Measurements from ENCODE around the gene GUCY2D.
"Not testable (repeated sequence)": the region's sequence is repeated elsewhere in the genome, so short reads cannot be mapped to it uniquely, and the experiment has no call there.

Gene GUCY2D

DNA sequence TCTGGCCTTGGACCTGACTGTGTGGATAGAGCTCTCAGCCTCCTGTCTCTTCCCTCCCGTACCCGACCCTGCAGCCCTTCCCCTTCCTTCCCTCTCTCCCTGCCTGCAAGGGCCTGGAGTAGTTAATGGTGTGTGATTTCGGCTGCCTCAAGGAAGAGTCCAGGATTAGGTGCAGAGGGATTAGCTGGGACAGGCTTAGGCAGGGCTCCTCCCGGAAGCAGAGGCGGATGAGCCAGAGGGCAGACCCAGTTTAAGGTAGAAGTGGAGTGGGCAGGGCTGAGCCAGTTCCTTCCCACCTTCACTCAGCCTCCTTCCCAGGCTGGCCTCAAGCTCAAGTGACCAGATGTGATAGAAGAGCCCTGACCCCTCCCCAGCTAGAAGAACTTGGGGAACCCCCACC, 16.8 kb downstream of the GUCY2D start:
- Mint-ChIP-seq H3K4me3 (no peak overlapping the region), H3K27me3 (peaks cover 21% of the 10 kb centered on the region), H3K27ac (peak overlapping the region; percentile 43), H3K36me3 (ENCODE audit: low read depth) (no peaks in the 10 kb centered on the region), H3K9me3 (no peaks in the 10 kb centered on the region), H3K4me1 (peaks cover 28% of the 10 kb centered on the region)
- no peak for ATAC-seq
- no peak for DNase-seq

DNA sequence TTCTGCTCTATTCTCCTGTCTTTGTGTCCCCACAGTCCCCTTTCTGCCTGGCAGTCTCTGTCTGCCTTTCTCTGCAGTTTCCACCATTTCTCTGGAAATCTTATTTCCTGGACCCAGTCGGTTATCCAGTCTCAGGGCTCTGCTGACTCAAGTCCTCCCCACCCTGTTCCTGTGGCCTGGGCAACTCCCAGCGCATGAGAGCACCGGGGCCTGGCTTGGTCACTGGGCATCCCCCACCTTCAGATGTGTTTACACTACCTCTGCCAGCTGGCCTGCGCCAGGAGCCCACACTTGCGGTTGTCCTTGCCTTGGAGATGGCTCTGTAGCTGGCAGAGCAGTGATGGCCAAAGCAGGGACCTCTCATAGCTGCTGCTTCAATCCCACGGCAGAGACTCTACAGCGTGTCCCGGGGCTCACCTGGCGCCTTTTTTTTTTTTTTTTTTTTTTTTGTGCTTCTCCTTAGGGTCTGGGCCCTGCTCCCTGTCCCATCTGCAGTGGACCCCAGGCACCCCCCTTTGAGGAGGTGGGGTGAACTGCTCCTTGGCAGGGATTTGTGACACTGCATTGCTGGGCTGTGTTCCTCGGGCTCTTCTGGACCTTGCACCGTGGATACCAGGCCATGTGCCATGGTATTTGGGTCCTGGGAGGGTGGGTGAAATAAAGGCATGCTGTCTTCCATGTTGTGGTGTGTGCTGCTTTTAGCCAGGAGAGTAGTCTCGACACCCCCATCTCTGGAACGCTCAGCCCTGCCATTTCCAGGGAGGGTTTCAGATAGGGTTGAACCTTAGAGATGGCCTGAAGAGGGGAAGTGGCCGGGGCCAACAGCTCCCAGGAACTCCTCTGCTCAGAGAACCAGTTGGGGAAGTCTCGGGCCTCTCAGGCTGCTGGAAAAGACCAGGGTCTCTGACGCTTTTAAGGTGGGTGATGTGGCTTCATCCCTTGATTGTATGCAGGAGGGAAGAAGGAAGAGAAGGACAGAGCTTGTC, 17.5 kb downstream of the GUCY2D start:
- Mint-ChIP-seq H3K4me3 (no peak overlapping the region), H3K27me3 (peaks cover 17% of the 10 kb centered on the region), H3K4me1 (peaks cover 28% of the 10 kb centered on the region), H3K9me3 (no peaks in the 10 kb centered on the region), H3K27ac (peak overlapping the region; percentile 43), H3K36me3 (ENCODE audit: low read depth) (no peaks in the 10 kb centered on the region)
- peak; percentile 28 for DNase-seq
- peak; percentile 61 for ATAC-seq

DNA sequence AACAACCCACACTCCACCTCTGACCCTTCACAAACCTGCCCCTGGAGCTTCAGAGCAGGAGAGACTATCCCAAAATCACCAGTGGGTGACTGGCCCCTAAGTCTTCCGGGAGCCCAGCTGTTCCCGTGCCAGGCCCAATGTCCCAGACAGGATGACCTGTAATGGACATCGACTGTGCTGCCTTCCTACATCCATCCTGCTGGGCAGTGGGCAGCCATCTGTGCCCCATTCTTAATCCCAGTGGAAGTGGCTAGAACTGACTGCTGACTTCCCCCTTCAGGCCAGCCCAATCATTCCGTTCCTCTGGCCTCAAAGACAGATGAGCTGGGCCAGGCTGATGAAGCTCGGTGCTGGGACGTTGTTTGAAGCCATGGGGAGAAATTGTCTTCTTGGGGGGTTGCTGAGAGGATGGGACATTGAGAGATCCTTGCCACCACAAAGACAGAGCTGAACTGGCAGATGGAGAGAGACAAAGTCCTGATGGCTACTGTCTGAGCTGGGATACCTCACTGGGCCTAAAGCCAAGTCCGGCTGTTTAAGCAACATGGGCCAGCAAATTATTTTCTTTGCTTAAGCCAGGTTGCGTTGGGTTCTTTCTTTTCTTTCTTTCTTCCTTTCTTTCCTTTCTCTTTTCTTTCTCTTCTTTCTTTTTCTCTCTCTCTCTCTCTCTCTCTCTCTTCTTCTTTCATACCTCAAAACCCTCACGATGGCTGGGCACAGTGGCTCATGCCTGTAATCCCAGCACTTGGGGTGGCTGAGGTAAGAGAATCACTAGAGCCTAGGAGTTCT, 18.6 kb downstream of the GUCY2D start:
- no peak overlapping the region for H3K4me3 Mint-ChIP-seq
- no peaks in the 10 kb centered on the region for H3K36me3 Mint-ChIP-seq (ENCODE audit: low read depth)
- no peak for ATAC-seq
- peaks cover 14% of the 10 kb centered on the region for H3K27me3 Mint-ChIP-seq
- no peak for DNase-seq
- peaks cover 28% of the 10 kb centered on the region for H3K4me1 Mint-ChIP-seq
- no peaks in the 10 kb centered on the region for H3K9me3 Mint-ChIP-seq
- no peak overlapping the region for H3K27ac Mint-ChIP-seq

DNA sequence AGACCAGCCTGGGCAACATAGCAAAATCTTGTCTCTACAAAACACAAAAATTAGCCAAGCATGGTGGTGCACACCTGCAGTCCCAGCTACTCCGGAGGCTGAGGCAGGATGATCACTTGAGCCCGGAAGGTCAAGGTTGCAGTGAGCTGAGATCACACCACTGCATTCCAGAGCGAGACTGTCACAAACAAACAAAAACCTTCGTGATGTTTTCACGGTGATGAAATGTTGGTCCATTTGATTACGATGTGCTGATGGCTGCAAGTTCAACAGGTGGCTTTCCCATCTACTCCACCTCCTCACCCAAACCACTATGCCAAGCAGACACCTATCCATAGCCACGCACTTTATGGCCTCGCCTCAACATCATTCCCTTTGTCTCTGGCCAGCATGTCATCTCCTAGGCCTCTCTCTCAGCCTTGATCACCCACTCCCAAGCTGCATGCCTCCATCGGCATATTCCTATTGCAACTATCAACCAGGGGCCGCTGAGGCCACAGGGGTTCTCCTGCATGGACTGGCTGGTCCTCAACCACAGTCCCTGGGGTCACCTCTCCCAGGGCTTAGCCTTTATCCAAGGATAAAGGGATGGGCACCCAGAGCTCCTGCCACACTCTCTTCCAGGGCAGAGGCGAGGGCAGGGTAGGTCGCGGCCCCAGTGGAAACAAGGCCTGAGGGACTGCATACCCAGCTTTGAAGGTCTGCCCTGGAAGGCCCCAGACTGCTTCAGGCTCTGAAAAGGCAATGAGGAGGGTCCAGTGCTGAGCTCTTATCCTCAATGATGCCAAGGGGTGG, 19.3 kb downstream of the GUCY2D start:
- no peak for ATAC-seq
- H3K9me3 Mint-ChIP-seq = no peaks in the 10 kb centered on the region
- H3K27ac Mint-ChIP-seq = no peak overlapping the region
- peaks cover 9% of the 10 kb centered on the region for H3K27me3 Mint-ChIP-seq
- no peak overlapping the region for H3K4me3 Mint-ChIP-seq
- DNase-seq = no peak
- no peaks in the 10 kb centered on the region for H3K36me3 Mint-ChIP-seq (ENCODE audit: low read depth)
- H3K4me1 Mint-ChIP-seq = peaks cover 22% of the 10 kb centered on the region

DNA sequence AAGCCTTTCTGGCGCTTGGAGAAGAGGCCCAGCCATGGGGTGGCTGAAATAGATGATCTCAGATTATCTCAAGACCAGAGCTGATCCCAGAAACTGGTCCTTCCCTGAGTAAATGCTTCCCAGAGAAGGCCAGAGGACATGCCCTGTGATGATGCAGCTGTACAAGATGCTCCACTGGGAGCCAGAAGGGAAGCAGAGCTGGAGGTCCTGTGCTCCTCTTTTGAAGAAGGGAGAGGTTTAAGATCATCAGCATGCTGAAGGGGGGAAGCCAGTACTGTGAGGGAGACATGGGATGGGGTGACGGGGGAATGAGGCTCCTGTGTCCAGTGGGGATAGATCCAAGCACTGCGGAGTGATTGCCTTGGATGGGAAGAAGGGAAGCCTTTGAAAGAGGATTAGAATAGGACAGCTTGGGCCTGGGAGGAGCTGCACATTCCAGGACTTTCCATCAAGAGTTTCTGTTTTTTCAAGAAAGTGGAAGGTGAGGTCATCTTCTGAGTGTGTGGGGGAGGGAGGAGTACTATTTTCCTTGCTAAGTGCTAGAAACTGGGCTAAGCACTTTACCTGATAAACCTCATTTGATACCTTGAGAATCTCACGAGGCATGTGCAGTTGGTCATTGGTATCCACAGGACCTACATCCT, 20.1 kb downstream of the GUCY2D start:
- no peak for ATAC-seq
- Mint-ChIP-seq H3K9me3 (no peaks in the 10 kb centered on the region), H3K27me3 (peaks cover 13% of the 10 kb centered on the region), H3K36me3 (ENCODE audit: low read depth) (no peaks in the 10 kb centered on the region), H3K4me1 (peaks cover 17% of the 10 kb centered on the region), H3K4me3 (no peak overlapping the region), H3K27ac (no peak overlapping the region)
- no peak for DNase-seq

DNA sequence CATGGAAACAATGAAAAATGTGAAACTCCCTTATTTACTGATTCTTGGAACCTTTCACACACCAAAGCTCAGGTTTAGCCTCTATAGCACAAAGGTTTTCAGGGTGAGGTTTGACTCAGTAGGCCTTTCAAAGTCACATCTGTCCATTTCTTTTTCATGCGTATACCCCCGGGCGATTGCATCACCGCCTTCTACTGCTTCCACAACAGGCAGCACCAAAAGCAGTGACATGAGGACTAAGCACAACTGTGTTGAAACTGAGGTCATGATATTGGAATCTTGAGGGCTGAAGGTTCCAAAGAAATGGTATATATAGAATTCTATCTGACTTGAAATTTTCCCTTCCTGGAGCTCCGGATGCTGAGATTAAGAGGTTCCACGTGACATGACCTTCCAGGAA, 21.7 kb downstream of the GUCY2D start:
- DNase-seq; ATAC-seq; H3K4me3 Mint-ChIP-seq; H3K4me1 Mint-ChIP-seq; H3K9me3 Mint-ChIP-seq; H3K36me3 Mint-ChIP-seq (ENCODE audit: low read depth); H3K27ac Mint-ChIP-seq: not testable (repeated sequence)
- H3K27me3 Mint-ChIP-seq = peaks cover 25% of the 10 kb centered on the region

DNA sequence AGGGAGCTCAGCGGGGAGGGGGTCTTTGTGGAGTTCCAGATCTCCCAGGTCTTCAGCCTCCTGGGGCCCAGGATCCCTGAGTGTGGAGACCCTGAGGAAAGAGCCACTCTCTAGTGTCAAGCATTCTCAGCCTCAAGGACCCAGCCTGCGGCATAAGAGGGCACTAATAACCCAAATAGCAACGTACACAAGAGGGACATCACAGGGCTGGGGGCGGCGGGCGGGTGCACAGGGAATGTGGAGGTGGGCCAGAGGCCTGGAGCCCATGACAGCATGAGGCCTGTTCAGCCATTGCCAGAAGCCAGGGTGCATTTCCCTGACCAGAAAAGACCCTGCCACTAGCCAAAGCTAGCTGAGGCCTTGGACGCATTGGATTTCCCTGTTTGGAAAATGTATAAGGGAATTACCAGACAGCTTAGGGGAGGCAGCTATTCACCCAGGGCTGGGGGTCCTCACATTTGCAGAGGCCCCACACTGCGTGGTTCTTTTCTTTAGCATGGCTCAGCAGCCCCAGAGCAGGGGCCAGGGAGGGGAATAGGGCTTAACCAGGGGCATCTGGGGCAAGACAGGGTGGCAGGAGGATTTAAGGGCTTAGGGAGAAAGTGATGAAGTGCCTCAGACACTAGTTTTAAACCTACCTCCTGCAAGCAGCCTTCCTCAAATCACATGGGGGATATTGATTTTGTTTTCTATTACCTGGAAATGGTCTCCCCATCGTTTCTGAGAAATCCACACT, 22.9 kb downstream of the GUCY2D start:
- no peaks in the 10 kb centered on the region for H3K36me3 Mint-ChIP-seq (ENCODE audit: low read depth)
- no peak overlapping the region for H3K4me3 Mint-ChIP-seq
- no peak for ATAC-seq
- no peak for DNase-seq
- no peaks in the 10 kb centered on the region for H3K4me1 Mint-ChIP-seq
- H3K27me3 Mint-ChIP-seq = peaks cover 22% of the 10 kb centered on the region
- no peak overlapping the region for H3K27ac Mint-ChIP-seq
- H3K9me3 Mint-ChIP-seq = no peaks in the 10 kb centered on the region

DNA sequence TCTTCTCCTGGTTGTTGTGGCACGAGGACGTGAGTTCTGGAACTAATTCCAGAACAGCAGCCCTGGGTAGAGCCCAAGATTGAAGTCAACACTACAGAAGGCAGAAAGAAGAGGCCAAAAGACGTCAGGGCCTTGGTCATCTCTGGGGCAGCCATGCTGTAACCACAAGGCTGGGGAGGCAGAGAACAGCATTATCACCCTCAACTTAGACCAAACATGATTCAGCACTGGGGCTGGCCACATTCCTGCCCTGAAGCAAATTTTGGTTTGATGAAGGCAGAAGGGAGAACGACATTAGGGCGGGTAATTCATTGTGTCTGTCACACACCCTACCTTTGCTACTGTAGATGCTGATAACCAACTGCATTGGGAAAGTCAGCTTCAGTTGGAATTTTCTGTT, 26.7 kb downstream of the GUCY2D start:
- H3K4me3 Mint-ChIP-seq = no peak overlapping the region
- ATAC-seq (no peak), DNase-seq (no peak)
- H3K4me1 Mint-ChIP-seq = no peaks in the 10 kb centered on the region
- no peak overlapping the region for H3K27ac Mint-ChIP-seq
- no peaks in the 10 kb centered on the region for H3K36me3 Mint-ChIP-seq (ENCODE audit: low read depth)
- peaks cover 40% of the 10 kb centered on the region for H3K27me3 Mint-ChIP-seq
- no peaks in the 10 kb centered on the region for H3K9me3 Mint-ChIP-seq

DNA sequence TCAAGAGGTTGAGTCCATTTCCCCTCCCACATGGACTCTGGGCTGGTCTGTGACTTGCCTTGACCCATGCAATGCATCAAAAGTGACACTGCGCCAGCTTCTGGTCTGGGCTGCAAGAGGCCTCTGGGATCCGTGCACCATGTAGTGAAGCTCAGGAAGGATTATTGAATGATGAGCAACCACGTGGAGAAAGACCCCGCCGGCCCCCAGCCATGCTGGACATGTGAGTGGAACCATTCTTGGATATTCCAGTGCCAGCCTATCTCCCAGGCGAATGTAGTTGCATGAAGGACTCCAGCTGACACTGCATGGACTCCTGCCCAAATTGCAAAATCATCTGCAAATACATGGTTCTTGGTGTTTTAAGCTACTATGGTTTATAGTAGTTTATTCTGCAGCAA, 28.8 kb downstream of the GUCY2D start:
- Mint-ChIP-seq H3K4me1 (no peaks in the 10 kb centered on the region), H3K36me3 (ENCODE audit: low read depth) (no peaks in the 10 kb centered on the region), H3K27me3 (peaks cover 53% of the 10 kb centered on the region), H3K9me3 (no peaks in the 10 kb centered on the region), H3K27ac (no peak overlapping the region), H3K4me3 (no peak overlapping the region)
- ATAC-seq = no peak
- DNase-seq = no peak

DNA sequence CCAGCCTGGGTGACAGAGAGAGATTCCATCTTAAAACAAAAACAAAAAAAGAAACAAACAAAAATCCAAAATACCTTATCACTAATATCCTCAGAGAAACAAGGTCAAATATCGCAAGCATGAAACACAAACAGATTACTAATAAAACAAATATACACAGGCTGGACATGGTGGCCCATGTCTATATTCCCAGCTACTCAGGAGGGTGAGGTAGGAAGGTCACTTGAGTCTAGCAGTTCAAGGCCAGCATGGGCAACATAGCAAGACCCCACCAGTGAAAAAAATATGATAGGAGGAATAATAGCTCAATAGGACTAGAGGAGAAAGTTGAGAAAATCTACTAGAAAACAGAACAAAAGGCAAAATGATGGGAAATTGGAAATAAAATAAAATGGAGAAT, 29.5 kb downstream of the GUCY2D start:
- no peak overlapping the region for H3K27ac Mint-ChIP-seq
- no peak for DNase-seq
- no peaks in the 10 kb centered on the region for H3K4me1 Mint-ChIP-seq
- no peaks in the 10 kb centered on the region for H3K9me3 Mint-ChIP-seq
- peaks cover 53% of the 10 kb centered on the region for H3K27me3 Mint-ChIP-seq
- no peaks in the 10 kb centered on the region for H3K36me3 Mint-ChIP-seq (ENCODE audit: low read depth)
- no peak overlapping the region for H3K4me3 Mint-ChIP-seq
- ATAC-seq = no peak

DNA sequence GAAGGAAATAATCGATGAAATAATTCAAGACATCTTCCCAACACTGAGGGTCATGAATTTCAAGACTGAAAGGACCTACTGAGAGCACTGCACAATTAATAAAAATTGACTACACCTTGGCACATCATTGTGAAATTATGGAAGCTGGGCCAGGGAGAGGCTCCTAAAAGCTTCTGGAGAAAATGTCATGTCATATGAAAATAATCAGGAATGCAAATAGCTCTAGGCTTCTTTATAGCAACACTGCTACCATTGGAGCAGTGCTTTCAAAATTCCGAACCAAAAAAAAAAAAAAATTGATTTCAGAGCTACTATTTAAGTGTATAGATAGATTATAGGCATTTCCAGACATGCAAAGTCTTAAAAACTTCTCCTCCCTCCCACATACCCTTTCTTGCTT, 30.0 kb downstream of the GUCY2D start:
- no peak overlapping the region for H3K4me3 Mint-ChIP-seq
- no peaks in the 10 kb centered on the region for H3K9me3 Mint-ChIP-seq
- peaks cover 51% of the 10 kb centered on the region for H3K27me3 Mint-ChIP-seq
- no peaks in the 10 kb centered on the region for H3K4me1 Mint-ChIP-seq
- H3K36me3 Mint-ChIP-seq (ENCODE audit: low read depth) = no peaks in the 10 kb centered on the region
- DNase-seq (no peak), ATAC-seq (no peak)
- H3K27ac Mint-ChIP-seq = no peak overlapping the region

DNA sequence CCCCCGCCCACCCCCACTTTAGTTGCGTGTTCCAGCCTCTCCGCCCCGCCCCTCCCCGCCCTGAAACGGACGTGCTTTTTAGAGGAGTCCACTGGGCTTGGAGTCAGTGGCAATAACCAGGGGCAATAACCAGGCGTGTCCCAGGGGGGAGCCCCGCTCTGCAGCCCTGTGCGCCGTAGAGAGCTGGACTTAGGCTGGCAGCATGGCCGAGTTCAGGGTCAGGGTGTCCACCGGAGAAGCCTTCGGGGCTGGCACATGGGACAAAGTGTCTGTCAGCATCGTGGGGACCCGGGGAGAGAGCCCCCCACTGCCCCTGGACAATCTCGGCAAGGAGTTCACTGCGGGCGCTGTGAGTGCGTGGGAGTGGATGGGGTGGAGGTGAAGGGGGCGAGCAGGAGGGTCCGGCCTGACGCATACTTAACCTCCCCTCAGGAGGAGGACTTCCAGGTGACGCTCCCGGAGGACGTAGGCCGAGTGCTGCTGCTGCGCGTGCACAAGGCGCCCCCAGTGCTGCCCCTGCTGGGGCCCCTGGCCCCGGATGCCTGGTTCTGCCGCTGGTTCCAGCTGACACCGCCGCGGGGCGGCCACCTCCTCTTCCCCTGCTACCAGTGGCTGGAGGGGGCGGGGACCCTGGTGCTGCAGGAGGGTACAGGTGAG, 36.7 kb downstream of the GUCY2D start, which contains the start of gene ALOX15B:
TSS of gene ALOX15B (plus strand) at position 106 of the 657 bp plus-strand sequence. CDS start at position 203, 97 bp downstream.
- ATAC-seq (no peak), DNase-seq (no peak)
- no peak within 1 kb of the TSS for H3K27ac Mint-ChIP-seq
- peaks cover 3% of the 10 kb centered on the region for H3K4me1 Mint-ChIP-seq
- H3K4me3 Mint-ChIP-seq = no peak within 1 kb of the TSS
- H3K36me3 Mint-ChIP-seq (ENCODE audit: low read depth) = no peaks in the 10 kb centered on the region
- peaks cover 40% of the 10 kb centered on the region for H3K27me3 Mint-ChIP-seq
- no peaks in the 10 kb centered on the region for H3K9me3 Mint-ChIP-seq

DNA sequence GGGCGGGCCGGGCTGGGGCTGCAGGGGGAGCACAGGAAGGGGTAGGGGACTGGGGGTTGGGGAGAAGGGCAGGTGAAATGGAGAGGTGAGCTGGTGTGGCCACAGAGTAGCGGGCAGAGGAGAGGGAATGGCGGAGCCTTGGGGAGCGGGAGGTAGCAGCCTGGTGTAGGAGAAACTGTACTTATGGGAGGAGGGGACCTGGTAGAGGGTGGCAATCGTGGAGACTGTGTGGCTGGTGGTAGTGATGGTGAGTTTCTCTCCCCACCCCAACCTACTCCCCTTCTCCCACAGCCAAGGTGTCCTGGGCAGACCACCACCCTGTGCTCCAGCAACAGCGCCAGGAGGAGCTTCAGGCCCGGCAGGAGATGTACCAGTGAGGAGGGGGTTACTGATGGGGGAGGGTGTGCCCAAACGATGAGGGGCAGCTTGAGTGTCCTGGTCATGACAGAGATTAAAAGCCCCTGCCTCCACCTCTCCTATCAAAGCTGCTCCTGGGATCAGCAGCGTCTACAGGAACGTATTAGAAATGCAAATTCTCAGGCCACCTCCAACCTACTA, 37.3 kb downstream of the GUCY2D start:
- Mint-ChIP-seq H3K4me3 (no peak overlapping the region), H3K9me3 (no peaks in the 10 kb centered on the region), H3K27me3 (peaks cover 34% of the 10 kb centered on the region), H3K36me3 (ENCODE audit: low read depth) (no peaks in the 10 kb centered on the region), H3K27ac (no peak overlapping the region), H3K4me1 (peaks cover 3% of the 10 kb centered on the region)
- ATAC-seq (no peak), DNase-seq (no peak)

Measured in activated naive CD8-positive, alpha-beta T cell treated with anti-CD3 and anti-CD28 coated beads, Interleukin-2, amount 50 U/mL, for 24 hours (primary cell).